ENCODE data around the gene PYCR2. TPM values are rescaled to one million over a fixed set of nuclear protein-coding genes. Genes with fewer than 3 reads are reported as not detected.
A peak's percentile ranks its signal among the peaks of the same experiment; 100 is the strongest.

Gene PYCR2
- total RNA-seq, 8 experiments from 2014 or later, result 51.3 to 92.2 (median 65.1) TPM

GRCh38 chr1:225911191-225912130, 12.6 kb downstream of the PYCR2 start:
- ATAC-seq (replicated peaks in 6 of 8), result peak in 5 of 8 experiments; percentile 26 to 92 (median 80)
- peaks cover 21 to 23% of the 10 kb centered on the region in 2 donors for H3K4me1 ChIP-seq (replicated peaks in 1 of 2)
- in situ Hi-C loops (cut with MboI; ENCODE audit: low pct_unique_long_range_greater_than_20kb in 2 of 9, low sequenced_read_pairs in 9 of 9, unreplicated experiment in 9 of 9), result no loop called here
- no peak overlapping the region for H3K27ac ChIP-seq
- no peak overlapping the region for H3K4me3 ChIP-seq
- 0 to 62% (median 35%) methylated on average over 1 to 44 of the region's 53 CpGs; no CpG with 5 or more reads in 4 of the 10 experiments for WGBS, 10 experiments

DNA sequence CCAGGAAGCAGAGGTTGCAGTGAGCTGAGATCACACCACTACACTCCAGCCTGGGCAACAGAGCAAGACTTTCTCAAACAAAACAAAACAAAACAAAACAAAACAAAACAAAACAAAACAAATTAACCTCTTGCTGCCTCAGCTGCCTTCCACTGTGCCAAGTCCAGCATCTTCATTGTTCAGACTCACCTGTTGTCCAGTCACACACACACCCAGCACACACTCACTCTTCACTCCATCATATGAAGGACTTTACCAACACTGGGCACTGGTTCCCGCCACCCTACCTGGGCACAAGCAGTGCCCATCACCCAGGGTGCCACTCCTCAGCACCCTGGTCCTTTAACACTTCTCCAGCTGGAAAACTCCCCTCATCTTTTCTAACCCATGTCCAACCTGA, 14.6 kb downstream of the PYCR2 start:
- no peak overlapping the region for H3K4me3 ChIP-seq
- WGBS, 10 experiments, result 86 to 100% (median 100%) methylated on average over 1 of the region's 1 CpG; no CpG with 5 or more reads in 7 of the 10 experiments
- ATAC-seq (replicated peaks in 6 of 8), result no peak
- peaks cover 3 to 4% of the 10 kb centered on the region in 2 donors for H3K4me1 ChIP-seq (replicated peaks in 1 of 2)
- in situ Hi-C loops (cut with MboI; ENCODE audit: low pct_unique_long_range_greater_than_20kb in 2 of 9, low sequenced_read_pairs in 9 of 9, unreplicated experiment in 9 of 9), result no loop called here
- H3K27ac ChIP-seq, result no peak overlapping the region

DNA sequence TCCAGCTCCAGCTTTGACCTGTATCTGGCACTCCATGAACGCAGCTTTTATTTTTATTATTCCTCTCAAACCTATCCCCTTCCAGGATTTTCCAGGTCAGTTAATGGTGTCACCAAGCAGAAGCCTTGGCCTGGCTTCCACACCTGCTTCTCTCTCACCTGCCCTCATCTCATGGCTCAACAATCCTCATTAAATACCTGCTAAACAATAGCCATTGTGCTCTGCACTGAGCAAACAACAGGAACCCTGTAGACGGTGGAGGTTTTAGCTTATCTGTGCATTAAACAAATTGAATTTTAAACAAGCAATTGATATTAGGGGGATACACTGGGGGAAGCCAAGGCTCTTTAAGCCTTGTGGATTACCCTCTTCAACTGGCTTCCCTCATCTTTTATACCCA, 15.3 kb downstream of the PYCR2 start:
- in situ Hi-C loops (cut with MboI; ENCODE audit: low pct_unique_long_range_greater_than_20kb in 2 of 9, low sequenced_read_pairs in 9 of 9, unreplicated experiment in 9 of 9), result no loop called here
- no peak for ATAC-seq (replicated peaks in 6 of 8)
- no peaks in the 10 kb centered on the region for H3K4me1 ChIP-seq (replicated peaks in 1 of 2)
- no peak overlapping the region for H3K27ac ChIP-seq
- H3K4me3 ChIP-seq, result no peak overlapping the region
- WGBS, 10 experiments, result 17 to 100% (median 70%) methylated on average over 1 to 2 of the region's 2 CpGs; no CpG with 5 or more reads in 3 of the 10 experiments

- Histone ChIP-seq H3K4me1 (replicated peaks in 1 of 2) (no peaks in the 10 kb centered on the region), H3K27ac (no peak overlapping the region), H3K4me3 (no peak overlapping the region)
- WGBS, 10 experiments, result 33 to 91% (median 67%) methylated on average over 1 to 5 of the region's 5 CpGs; no CpG with 5 or more reads in 4 of the 10 experiments
- ATAC-seq (replicated peaks in 6 of 8), result no peak
- in situ Hi-C loops (cut with MboI; ENCODE audit: low pct_unique_long_range_greater_than_20kb in 2 of 9, low sequenced_read_pairs in 9 of 9, unreplicated experiment in 9 of 9), result no loop called here
These were observed 15.9 kb downstream of the PYCR2 start for GRCh38 chr1:225908013-225908640.

GRCh38 chr1:225907341-225907740, 16.7 kb downstream of the PYCR2 start:
- 97% methylated on average over 6 of the region's 7 CpGs; no CpG with 5 or more reads in 9 of the 10 experiments for WGBS, 10 experiments
- H3K4me3 ChIP-seq, result no peak overlapping the region
- no peaks in the 10 kb centered on the region for H3K4me1 ChIP-seq (replicated peaks in 1 of 2)
- ATAC-seq (replicated peaks in 6 of 8), result no peak
- no peak overlapping the region for H3K27ac ChIP-seq
- in situ Hi-C loops (cut with MboI; ENCODE audit: low pct_unique_long_range_greater_than_20kb in 2 of 9, low sequenced_read_pairs in 9 of 9, unreplicated experiment in 9 of 9), result no loop called here

- ATAC-seq (replicated peaks in 6 of 8), result no peak
- in situ Hi-C loops (cut with MboI; ENCODE audit: low pct_unique_long_range_greater_than_20kb in 2 of 9, low sequenced_read_pairs in 9 of 9, unreplicated experiment in 9 of 9), result no loop called here
- 69 to 100% (median 98%) methylated on average over 1 to 6 of the region's 6 CpGs; no CpG with 5 or more reads in 6 of the 10 experiments for WGBS, 10 experiments
- Histone ChIP-seq H3K4me3 (no peak overlapping the region), H3K27ac (no peak overlapping the region), H3K4me1 (replicated peaks in 1 of 2) (no peaks in the 10 kb centered on the region)
These were observed 17.6 kb downstream of the PYCR2 start for GRCh38 chr1:225906467-225906866.

DNA sequence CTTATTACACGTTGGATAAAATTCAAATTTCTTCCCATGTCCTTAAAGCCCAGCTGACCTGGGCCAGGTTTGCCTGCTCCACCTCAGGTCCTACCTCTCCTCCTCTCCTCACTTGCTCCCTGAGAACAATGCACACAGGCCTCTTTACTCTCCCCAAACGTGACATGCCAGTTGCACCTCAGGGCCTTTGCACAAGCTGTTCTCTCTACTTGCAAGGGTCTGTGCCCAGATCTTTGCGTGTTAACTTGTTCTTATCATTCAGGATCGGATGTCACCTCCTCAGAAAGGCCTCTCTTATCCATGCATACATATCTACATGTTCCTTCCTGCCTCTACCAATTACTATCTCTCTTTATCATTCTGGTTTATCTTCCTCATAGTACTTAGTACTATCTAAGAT, 20.4 kb downstream of the PYCR2 start:
- H3K27ac ChIP-seq, result no peak overlapping the region
- no peak for ATAC-seq (replicated peaks in 6 of 8)
- 50 to 100% (median 88%) methylated on average over 2 to 4 of the region's 4 CpGs for WGBS, 10 experiments
- in situ Hi-C loops (cut with MboI; ENCODE audit: low pct_unique_long_range_greater_than_20kb in 2 of 9, low sequenced_read_pairs in 9 of 9, unreplicated experiment in 9 of 9), result no loop called here
- no peak overlapping the region for H3K4me3 ChIP-seq
- H3K4me1 ChIP-seq (replicated peaks in 1 of 2), result peaks cover 6 to 10% of the 10 kb centered on the region in 2 donors

- peak in 3 of 8 experiments; percentile 78 to 92 (median 88) for ATAC-seq (replicated peaks in 6 of 8)
- Histone ChIP-seq H3K27ac (peak overlapping the region; percentile 13 to 62), H3K4me3 (no peak overlapping the region), H3K4me1 (replicated peaks in 1 of 2) (peaks cover 10 to 15% of the 10 kb centered on the region in 2 donors)
- in situ Hi-C loops (cut with MboI; ENCODE audit: low pct_unique_long_range_greater_than_20kb in 2 of 9, low sequenced_read_pairs in 9 of 9, unreplicated experiment in 9 of 9), result no loop called here
- 0 to 86% (median 5%) methylated on average over 1 to 3 of the region's 4 CpGs; no CpG with 5 or more reads in 4 of the 10 experiments for WGBS, 10 experiments
These were observed 24.8 kb downstream of the PYCR2 start for GRCh38 chr1:225899044-225899925.

- in situ Hi-C loops (cut with MboI; ENCODE audit: low pct_unique_long_range_greater_than_20kb in 2 of 9, low sequenced_read_pairs in 9 of 9, unreplicated experiment in 9 of 9), result no loop called here
- H3K4me1 ChIP-seq (replicated peaks in 1 of 2), result peaks cover 10 to 15% of the 10 kb centered on the region in 2 donors
- H3K27ac ChIP-seq, result no peak overlapping the region
- no peak overlapping the region for H3K4me3 ChIP-seq
- WGBS, 10 experiments, result 48 to 100% (median 80%) methylated on average over 1 to 18 of the region's 19 CpGs; no CpG with 5 or more reads in 2 of the 10 experiments
- no peak for ATAC-seq (replicated peaks in 6 of 8)
These were observed 26.2 kb downstream of the PYCR2 start for GRCh38 chr1:225897595-225898514.

DNA sequence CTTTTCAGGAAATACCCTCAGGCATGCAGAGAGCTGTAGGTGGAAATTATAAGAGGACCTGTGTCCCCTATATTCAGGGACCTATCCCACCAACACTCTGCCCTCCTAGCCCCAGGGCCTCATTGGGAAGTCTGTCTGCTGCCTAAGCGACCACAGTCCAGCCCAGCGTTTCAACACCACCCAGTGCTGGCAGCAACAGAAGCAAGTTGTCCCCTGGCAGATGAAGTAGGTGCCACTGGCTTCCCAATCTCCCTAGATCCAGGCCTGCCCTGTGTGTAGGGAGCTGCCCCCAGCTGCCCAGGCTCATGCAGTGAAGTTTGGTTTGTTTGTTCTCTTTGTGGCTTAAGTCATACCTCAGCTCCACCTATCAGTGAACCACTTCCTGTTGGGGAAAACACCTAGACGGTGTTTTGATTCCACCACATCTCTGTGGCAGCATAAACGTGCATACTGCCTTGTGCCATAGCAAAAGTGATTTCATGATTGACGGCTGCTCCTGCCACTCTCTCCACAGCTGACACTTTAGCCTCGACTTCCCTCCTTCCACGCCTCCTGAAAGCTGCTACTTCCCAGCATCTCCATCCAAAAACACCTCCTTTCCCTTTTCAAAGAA, 27.0 kb downstream of the PYCR2 start:
- in situ Hi-C loops (cut with MboI; ENCODE audit: low pct_unique_long_range_greater_than_20kb in 2 of 9, low sequenced_read_pairs in 9 of 9, unreplicated experiment in 9 of 9), result no loop called here
- WGBS, 10 experiments, result 20 to 93% (median 69%) methylated on average over 2 to 6 of the region's 7 CpGs; no CpG with 5 or more reads in 3 of the 10 experiments
- Histone ChIP-seq H3K27ac (no peak overlapping the region), H3K4me3 (no peak overlapping the region), H3K4me1 (replicated peaks in 1 of 2) (peaks cover 10 to 15% of the 10 kb centered on the region in 2 donors)
- peak in 2 of 8 experiments; percentile 32 to 38 for ATAC-seq (replicated peaks in 6 of 8)

GRCh38 chr1:225896494-225896893, 27.6 kb downstream of the PYCR2 start:
- H3K4me3 ChIP-seq, result no peak overlapping the region
- WGBS, 10 experiments, result 55 to 96% (median 86%) methylated on average over 3 to 5 of the region's 5 CpGs
- peaks cover 10 to 15% of the 10 kb centered on the region in 2 donors for H3K4me1 ChIP-seq (replicated peaks in 1 of 2)
- in situ Hi-C loops (cut with MboI; ENCODE audit: low pct_unique_long_range_greater_than_20kb in 2 of 9, low sequenced_read_pairs in 9 of 9, unreplicated experiment in 9 of 9), result no loop called here
- peak in 1 of 8 experiments; percentile 23 for ATAC-seq (replicated peaks in 6 of 8)
- H3K27ac ChIP-seq, result no peak overlapping the region

Measured in motor neuron (in vitro differentiated cells).